AG20443 (cell line): ENCODE results near the gene LMAN1L.

ENCODE experiments used
- DNase-seq: peaks from one replicate; pipeline ENCODE4 v3.0.0; 2012; ENCODE audit warnings: low spot score, mixed read lengths

Gene LMAN1L

DNA sequence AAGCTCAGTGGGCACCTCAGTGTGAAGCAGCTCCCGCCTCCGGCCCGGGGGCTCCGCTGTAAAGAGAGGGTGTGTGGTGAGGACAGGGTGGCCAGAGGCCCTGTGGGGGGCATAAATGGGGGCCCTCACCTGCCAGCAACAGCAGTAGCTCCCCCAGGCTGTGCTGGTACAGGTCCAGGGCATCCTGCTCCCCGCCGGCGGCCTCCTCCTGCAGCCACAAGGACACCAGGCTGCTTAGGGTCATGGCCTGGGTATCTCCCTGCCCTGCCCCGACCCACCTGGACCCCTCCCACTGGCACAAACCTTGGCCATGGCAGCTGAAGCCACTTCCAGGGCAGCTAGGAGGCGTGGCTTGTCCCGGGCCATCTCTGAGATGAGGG lies 25.5 kb downstream of the LMAN1L start:
- DNase-seq = no peak

DNA sequence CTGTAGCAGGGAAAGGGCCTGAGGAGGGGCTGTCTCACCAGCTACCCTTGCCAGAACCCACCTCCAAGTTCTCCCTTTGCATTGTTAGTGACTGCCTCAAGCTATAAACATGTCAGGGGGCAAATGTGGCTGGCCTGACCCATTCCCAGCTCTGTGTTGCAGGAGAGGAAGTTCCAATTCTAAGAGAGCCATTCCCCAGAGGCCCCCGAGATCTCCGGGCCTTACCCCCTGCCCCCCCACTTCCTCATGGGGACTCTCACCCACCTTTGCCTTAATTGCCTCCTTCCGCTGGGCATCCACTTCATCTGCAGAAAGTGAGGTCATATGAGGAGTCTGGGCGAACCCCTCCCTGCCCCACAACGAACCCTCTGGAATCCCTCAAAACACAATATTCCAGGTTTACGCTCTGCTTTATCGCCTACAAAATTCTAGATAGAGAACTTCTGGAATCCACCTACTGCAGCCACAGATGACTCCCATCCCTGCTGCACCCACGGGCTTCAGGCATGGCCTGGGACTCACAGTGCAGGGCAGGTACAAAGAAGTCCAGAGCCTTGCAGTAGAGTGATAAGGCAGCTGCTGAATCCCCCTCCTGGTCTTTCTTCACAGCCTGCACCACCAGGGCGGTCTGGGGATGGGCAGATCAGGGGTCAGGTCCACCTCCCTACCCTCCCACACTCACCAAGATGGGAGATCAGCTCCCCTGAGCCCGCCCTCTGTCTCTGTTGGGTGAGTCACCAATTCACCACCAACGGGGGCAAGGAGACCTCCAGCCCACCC lies 26.3 kb downstream of the LMAN1L start:
- no peak for DNase-seq

DNA sequence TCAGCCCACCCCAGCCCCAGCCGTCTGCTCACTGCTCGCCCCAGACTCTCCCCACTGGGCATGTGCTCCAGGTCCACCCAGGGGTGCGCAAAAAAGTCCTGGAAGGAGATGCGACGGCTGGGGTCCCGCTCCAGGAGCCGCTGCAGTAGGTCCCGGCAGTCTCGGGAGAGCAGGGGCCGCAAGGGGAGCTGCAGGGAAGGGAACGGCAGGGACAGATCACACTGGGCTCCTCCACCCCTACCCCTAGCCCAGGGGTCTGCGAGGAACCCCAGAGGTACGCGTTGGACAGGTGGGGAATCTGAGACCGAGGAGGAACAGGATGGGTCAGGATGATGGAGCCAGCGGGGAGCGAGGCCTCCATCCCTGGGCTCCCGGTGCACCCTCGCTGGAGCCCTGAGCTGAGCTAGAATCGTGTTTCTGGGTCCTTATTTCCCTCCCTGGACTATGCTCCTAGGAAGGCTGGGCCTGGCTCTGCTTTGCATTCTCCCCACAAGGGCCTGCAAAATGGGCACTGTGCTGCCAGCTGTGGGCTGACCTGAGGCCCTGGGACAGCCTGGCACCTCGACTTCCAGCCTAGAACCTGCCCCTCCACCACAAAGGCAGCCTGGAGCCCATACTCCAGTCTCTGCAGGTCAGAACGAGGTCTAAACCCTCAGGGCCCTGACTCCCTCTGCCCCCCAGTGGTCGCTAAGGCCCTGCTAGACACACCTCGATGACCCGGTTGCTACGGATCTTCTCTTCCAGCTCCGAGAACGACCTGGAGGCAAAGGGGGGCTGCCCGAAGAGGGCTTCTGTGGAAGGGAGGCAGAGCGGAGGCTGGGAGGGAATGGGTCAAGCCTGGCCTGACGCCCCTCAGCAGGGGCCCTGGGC lies 27.1 kb downstream of the LMAN1L start:
- no peak for DNase-seq

DNA sequence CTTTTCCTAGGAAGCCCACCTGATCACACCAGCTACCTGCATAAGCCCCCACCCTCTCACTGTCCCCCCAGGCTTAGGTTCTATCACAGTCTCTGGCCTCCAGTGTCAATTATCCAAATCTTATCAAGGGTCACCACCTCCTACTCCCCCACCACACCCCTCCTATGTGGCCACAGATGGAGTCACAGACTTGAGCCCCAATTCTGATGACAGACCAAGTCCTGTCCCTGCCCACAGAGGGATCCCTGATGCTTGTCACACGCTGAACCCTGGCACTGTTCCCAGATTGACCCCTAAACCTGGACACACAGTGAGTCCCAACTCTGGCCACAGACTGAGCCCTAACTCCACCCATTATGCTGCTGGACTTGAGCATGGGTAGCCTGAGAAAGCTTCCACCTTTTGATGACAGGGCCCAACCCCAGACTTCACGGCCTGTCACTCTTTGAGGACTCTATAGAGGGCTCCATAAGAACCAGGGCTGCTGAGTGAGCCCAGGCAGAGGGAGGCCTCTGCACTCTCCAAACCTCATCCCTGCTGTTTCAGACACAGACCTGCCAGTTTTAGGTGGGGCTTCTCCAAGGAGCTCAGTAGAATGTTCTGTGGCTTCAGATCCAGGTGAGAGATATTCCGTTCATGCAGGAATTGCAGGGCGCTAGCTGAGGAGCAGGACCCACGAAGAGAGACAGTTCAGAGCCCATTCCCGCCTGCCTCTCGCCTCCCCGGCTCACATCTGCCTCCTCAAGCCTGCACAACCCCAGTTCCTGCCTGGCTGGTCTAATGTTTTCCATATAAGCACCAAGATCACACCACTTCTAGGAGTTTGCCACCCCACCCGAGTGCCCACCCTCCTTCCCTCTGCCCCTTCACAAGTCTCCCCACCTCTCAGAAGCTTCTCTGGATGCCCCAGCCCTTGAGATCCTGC lies 28.5 kb downstream of the LMAN1L start:
- no peak for DNase-seq

DNA sequence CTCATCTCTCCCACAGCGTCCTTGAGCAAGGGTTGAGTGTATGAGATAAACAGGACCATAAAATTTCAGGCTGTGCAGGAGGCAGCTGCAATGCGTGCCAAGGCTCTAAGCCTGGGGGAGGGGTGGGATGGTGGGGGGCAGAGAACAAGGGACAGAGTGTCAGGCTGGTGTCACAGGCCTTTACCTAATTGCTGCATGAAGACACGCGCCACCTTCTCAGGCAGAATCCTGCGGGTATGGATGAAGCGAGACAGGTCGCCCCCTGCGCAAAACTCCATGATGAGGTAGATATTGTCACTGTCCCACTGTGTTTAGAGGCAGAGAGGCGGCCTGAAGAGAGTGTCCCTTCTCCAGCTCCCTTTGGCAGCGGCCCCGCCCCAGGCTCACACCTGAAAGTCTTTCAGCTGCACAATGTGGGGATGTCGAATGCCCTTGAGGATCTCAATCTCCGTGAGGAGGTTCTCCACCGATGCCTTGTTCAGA lies 29.3 kb downstream of the LMAN1L start:
- no peak for DNase-seq

DNA sequence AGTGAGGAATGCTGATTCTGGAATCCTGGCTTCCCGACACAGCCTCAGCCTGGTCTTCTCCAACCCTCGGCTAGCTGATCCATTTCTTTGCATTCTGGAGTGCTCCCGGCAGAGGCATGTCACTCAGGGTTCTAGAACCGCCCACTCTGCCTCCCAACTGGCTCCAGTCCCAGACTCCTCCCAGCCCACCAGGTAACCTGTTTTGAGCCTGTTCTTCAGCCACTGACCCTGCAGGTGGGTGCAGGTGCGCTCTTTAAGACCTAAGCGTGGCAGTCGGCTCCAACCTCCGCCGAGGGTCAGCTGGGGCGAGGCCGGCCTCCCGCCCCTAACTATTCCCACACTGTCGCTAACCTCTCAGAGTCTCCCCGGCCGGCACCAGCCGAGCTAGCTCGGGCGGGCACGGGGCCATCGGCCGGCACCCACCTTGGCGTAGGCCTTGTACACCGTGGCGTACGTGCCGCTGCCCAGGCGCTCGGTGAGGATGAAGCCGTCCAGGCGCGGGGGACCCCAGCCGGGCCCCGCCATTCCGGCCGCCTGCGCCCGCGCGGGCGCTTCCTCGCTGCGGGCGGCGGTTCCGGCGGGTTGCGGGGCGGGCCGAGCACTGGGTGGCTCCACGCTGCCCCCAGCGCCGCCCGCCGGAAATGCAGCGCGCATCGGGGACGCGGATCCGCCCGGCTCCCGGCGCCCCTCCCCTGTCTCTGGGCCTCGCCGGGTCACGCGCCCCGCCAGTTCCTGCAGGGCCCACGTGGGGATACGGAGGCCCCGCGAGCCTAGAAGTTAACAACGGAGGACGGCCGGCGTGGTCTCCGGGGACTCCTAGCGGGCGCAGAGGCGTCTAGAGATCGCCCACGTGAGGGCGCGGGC lies 30.2 kb downstream of the LMAN1L start, which contains the start of gene ULK3:
TSS of gene ULK3 (minus strand) at position 576 of the 864 bp plus-strand sequence. CDS start at position 525, 51 bp downstream.
- peak; percentile 99 for DNase-seq

DNA sequence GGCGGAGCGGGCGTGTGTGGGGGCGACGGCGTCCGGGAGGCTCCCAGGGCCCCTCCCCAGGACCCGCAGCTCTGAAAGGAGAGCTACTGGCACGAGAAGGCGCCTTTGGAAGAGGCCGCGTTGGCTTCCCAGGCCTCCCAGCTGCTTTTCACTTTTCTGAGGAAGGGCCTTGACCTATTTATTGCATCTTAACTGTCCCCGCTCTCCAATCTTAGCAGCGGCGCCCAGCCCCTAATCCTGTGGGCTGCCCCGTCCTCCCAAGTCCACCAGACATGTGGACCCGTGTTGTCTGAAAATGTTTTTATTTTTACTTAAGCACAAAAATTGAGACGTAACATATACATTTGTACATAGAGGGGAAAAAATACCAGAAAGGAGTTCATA lies 30.8 kb downstream of the LMAN1L start:
- DNase-seq = no peak

DNA sequence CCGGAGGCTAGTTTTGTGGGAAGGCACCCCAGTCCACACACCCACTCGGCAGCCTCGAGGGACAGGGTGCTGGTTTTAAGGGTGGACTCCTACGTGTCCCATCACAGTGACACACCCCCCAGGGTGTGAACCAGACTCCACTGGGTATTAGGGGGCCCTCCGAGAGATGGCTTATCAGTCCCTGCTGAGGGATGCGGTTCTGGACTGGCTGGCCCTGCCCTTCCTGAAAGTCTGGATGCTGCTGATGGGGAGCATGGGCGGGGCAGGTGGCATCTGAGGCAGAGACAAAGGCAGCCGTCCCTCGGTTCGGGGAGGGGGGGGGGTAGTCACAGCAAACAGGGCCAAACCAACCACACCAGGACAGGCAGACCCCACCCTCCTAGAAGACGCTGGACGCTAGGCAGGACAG lies 31.3 kb downstream of the LMAN1L start:
- no peak for DNase-seq

DNA sequence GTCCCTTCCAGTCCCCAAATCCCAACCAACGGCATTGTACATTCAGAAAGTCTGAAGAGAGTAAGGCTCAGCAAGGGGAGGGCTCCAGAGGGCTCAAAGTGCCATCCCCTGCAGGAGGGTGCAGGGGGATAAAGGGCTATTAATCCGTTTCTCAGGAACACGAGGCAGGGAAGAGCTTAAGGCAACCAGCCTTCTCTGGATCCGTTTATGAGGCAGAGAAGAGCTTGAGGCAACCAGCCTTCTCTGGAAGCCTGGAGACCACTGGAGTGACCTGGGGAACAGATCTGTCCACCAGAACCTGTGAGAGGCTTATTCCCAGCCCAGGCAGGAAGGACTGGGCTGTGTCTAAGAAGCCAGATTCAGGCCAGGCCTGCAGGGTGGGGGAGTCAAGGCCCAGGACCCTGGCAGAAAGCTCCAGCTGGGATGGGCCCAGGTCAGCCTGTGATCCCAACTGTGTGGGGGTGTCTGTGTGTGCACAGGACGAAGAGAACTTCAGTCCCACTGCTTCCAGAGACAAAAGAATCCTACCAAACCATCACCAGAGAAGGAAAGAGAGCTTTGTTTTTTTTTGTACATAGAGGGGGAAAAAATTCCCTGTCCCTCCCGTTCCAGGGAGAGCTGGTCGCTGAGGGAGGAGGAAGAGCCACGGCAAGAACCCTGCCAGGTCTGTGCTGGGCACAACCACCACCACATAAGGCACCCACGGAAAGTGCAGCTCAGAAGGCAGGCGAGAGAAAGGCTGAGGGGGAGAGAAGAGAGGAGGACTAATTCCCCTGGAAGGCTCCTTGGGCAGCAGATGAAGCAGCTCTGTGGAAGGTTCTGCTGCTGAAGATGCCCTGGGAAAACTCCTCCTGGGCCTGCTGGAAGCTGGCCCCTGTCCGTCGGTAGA lies 31.9 kb downstream of the LMAN1L start:
- no peak for DNase-seq

DNA sequence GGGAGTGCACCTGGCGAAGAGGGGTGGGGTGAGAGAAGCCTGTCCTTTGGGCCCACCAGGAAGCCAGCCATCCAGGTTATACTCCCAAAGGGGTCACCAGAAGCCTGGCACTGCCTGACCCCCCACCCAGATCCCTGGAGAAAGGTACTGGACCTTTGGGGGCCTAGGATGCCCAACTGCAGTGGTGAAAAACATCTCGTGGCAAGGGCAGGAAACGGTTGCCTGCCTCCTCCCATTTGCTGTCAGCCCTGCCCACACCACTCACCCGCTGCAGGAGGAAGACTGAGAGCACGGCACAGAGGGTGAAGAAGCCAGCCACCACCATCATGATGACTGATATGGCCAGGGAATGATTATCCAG lies 32.6 kb downstream of the LMAN1L start:
- DNase-seq = no peak

DNA sequence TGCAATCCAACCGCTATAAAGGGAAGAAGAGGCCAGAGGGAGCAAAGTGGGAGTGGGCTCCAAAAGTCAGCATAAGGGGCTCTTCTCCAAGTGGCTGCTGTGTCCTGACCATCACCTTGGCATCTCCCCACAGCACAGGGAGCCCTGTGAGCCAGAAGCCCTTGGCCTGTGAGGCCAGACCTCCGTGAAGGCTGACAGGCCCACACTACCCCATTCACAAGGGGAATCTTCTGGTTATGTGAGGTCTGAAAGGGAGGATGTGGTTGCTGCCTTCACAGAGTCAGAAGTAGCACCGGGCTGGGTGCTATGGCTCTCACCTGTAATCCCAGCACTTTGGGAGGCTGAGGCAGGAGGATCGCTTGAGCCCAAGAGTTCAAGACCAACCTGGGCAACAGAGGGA lies 32.9 kb downstream of the LMAN1L start:
- no peak for DNase-seq

DNA sequence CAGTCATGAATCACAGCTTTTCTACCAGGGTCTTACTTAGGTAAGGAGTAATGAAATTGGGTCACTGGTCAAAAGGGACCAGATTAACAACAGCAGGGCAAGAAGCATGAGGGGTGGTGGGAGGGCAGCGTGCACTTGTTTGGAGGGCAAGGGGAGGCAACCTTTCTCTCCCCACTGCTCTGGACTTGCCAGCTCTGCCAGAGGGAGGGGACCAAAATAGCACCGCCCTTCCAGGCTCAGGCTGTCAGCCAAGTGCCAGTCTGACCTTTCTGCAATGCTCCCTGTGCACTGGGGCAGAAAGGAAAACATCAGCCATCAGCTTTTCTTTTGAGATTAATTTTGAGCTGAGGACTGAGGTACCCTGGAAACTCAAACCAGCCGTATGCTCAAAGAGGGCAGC lies 34.8 kb downstream of the LMAN1L start:
- DNase-seq = no peak

DNA sequence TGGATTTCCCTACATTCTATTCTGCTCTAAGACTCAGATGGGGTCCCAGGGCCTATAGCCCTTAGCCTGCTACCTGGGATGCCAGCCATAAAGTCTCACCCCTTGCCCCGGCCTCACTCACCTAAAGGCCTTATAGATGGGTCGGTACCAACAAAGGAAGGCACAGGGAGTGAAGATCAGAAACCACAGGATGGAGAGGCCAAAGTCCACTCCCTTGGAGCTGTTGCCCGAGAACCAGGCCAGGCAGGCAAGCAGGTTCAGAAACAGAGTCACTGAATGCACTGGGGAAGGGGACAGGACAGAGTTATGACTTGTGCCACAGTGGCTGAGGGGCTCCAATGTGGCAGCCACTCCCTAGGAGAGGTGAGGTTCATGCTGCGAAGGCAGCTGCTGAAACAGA lies 37.8 kb downstream of the LMAN1L start:
- DNase-seq = no peak

DNA sequence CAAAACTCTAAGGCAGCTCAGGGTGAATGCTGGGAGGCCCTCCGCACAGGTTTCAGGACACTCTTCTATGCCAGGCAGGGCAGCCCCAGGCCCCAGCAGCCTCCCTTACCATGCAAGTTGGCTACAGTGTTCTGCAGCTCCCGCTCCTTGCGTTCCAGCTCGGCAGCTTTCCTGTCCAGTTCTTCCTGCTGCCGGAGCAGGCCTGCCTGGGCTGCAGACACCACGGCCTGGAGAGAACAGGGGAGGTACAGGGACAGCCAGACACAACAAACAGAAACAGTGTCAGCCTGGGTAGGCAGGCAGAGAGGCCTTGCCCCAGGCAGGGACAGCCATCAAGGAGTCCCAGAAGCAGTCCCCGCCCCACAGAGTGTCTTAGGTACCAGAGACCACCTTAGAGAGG lies 39.3 kb downstream of the LMAN1L start:
- DNase-seq = no peak

DNA sequence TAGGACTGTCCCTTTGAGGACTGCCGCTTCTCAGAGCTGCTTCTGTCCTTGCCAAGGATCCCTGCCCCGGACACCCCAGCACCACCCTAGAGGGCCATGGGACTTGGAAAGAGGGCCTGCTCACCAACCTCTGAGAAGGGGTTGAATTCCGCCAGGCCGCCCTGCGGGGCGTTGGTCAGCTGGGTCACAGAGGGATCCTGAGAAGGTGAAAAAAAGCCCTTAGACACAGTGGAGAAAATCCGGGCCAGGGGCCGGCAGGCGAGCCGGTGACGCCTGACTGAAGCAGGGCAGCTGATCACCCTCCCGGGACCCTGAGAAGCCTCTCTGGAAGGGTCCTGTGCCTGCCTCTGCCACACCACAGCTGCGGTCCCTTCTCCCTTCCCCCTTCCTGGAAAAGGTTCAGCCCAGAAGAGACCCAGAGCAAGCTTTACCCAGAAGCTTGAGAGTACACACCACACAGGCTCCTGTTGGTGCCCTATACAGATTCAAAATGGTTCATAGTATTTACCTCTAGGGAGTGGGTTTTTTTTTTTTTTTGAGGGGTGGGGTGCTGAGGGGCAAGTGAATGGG lies 41.9 kb downstream of the LMAN1L start:
- no peak for DNase-seq

DNA sequence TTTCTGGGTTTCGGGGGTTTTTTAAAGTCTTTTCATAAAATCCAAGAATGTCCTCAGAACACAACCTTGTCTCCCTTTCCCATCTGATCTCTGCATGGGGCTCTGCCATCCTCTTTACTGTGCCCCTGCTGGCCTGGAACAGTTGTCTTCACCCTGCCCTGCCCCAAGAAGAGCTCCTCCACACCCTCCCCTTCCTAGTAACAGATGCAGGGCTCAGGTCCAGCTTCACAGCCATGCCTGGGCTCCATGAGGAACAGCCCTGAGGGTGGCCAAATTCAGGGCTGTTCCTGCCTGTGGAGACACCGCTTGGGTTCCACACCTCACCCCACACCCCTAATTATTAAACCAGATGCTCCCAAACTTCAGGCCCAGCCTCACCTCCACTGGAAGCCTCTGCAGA lies 43.2 kb downstream of the LMAN1L start:
- no peak for DNase-seq

DNA sequence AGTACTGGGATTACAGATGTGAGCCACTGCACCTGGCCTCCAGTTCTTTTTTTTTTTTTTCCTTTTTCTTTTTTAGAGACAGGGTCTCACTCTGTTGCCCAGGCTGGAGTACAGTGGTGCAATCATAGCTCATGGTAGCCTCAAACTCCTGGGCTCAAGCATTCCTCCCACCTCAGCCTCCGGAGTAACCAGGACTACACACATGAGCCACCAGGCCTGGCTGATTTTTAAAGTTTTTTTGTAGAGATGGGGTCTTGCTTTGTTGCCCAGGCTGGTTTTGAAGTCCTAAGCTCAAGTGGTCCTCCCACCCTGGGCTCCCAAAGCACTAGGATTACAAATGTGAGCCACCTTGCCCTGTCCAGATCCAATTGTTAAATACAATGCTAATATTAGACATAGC lies 43.9 kb downstream of the LMAN1L start:
- DNase-seq = no peak

DNA sequence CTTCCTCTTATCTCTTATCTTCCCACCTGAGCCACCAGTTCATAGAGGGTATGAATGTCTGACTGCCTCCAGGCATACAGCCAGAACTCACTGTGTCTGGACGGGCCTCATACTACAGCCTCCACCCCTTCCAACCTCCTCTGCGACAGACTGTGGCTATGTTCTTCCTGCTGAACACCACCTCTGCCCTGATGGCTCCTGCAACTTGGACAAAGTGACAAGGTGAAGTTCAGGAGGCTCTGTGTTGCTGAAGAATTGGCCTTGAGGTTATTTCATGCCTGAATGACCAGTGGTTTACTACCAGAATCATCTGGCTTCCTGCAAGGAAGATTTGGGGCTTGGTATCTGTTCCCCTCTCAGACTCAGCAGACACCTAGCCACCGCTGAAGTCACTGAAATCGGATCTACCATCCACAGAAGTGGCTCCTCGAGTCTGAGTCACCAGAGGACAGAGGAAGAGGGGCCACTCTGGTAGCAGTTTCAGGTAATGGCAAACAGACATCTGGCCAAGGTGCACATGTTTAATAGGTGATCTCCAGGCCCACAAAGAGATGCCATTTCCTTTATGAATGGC lies 44.5 kb downstream of the LMAN1L start:
- DNase-seq = no peak

DNA sequence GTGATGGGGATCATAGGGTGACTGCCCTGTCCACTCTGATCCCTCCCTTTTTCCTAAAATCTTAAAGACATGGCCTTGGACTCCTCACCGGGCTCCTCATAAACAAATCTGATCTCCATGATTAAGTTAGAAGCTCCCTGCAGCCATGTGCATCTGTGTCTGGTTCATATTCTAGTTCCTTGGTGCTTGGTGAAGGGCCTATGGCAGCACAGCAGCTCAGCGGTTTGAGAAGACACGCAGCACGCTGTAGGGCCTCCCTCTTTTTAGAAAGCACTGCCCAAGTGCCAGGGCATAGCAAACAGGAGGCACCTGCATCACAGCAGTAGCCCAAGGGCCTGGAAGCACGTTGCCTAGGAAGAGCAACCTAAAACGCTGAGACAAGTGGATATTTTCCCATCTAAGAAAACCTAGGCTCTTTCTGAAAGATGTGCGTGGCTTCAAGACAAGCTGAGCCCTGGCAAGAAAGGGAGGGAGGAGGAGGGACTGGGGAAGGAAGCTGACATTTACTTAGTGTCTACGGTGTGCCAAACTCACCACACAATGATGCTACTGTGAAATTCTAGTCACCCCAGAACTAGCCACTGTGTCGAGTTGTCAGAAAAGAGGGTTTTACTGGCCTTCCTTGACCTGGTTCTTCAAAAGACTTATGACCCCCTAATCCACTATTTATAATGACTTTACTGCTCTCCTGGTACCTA lies 45.2 kb downstream of the LMAN1L start:
- no peak for DNase-seq
